Measurements from ENCODE around the gene PGAM1.
"Not testable (repeated sequence)": the region's sequence is repeated elsewhere in the genome, so short reads cannot be mapped to it uniquely, and the experiment has no call there.

Gene PGAM1

GRCh38 chr10:97468162-97468561 lies 42.2 kb downstream of the PGAM1 start:
- Histone ChIP-seq H3K27ac (replicated peaks) (no peak overlapping the region), H3K27me3 (ENCODE audit: insufficient read depth, poor library complexity, severe bottlenecking) (no peaks in the 10 kb centered on the region), H3K4me3 (replicated peaks; ENCODE audit: insufficient read depth, low read length) (no peak overlapping the region)
- DNase-seq (ENCODE audit: low read depth in 1 of 2, low spot score in 1 of 2), result no peak
- no peak for TF ChIP-seq POLR2AphosphoS5 (IDR thresholded peaks at IDR 0.05; ENCODE audit: low read depth)
- no peak for TF ChIP-seq REST (IDR thresholded peaks at IDR 0.05; ENCODE audit: insufficient replicate concordance, low read depth)
- no peak for TF ChIP-seq CTCF (IDR thresholded peaks at IDR 0.05; ENCODE audit: insufficient read depth, low read length)
- TF ChIP-seq GABPA (IDR thresholded peaks at IDR 0.05; ENCODE audit: low read depth), result no peak
- no peak for TF ChIP-seq SPI1 (IDR thresholded peaks at IDR 0.05; ENCODE audit: borderline replicate concordance, low read depth)

GRCh38 chr10:97468781-97469180 lies 42.8 kb downstream of the PGAM1 start:
- not testable (repeated sequence) for H3K27me3 ChIP-seq (ENCODE audit: insufficient read depth, poor library complexity, severe bottlenecking); H3K4me3 ChIP-seq (replicated peaks; ENCODE audit: insufficient read depth, low read length); H3K27ac ChIP-seq (replicated peaks); DNase-seq (ENCODE audit: low read depth in 1 of 2, low spot score in 1 of 2)

GRCh38 chr10:97474918-97475317 lies 48.9 kb downstream of the PGAM1 start:
- no peak for DNase-seq (ENCODE audit: low read depth in 1 of 2, low spot score in 1 of 2)
- no peak overlapping the region for H3K4me3 ChIP-seq (replicated peaks; ENCODE audit: insufficient read depth, low read length)
- TF ChIP-seq SPI1 (IDR thresholded peaks at IDR 0.05; ENCODE audit: borderline replicate concordance, low read depth) (no peak), POLR2AphosphoS5 (IDR thresholded peaks at IDR 0.05; ENCODE audit: low read depth) (no peak), GABPA (IDR thresholded peaks at IDR 0.05; ENCODE audit: low read depth) (no peak), REST (IDR thresholded peaks at IDR 0.05; ENCODE audit: insufficient replicate concordance, low read depth) (no peak), CTCF (IDR thresholded peaks at IDR 0.05; ENCODE audit: insufficient read depth, low read length) (no peak)
- H3K27ac ChIP-seq (replicated peaks), result peak overlapping the region; percentile 38; the same call in 1 of the 2 replicates
- H3K27me3 ChIP-seq (ENCODE audit: insufficient read depth, poor library complexity, severe bottlenecking), result no peaks in the 10 kb centered on the region

- DNase-seq (ENCODE audit: low read depth in 1 of 2, low spot score in 1 of 2), result peak in 1 of 2 experiments; percentile 84
- no peak for TF ChIP-seq POLR2AphosphoS5 (IDR thresholded peaks at IDR 0.05; ENCODE audit: low read depth)
- peak; percentile 43; the same call in 1 of the 2 replicates for TF ChIP-seq SPI1 (IDR thresholded peaks at IDR 0.05; ENCODE audit: borderline replicate concordance, low read depth)
- TF ChIP-seq CTCF (IDR thresholded peaks at IDR 0.05; ENCODE audit: insufficient read depth, low read length), result no peak
- no peak for TF ChIP-seq GABPA (IDR thresholded peaks at IDR 0.05; ENCODE audit: low read depth)
- TF ChIP-seq REST (IDR thresholded peaks at IDR 0.05; ENCODE audit: insufficient replicate concordance, low read depth), result no peak
- H3K4me3 ChIP-seq (replicated peaks; ENCODE audit: insufficient read depth, low read length), result no peak overlapping the region
- H3K27ac ChIP-seq (replicated peaks), result peak overlapping the region; percentile 45
- H3K27me3 ChIP-seq (ENCODE audit: insufficient read depth, poor library complexity, severe bottlenecking), result no peaks in the 10 kb centered on the region
These were observed 50.1 kb downstream of the PGAM1 start for GRCh38 chr10:97475936-97476594.

GRCh38 chr10:97479410-97479809 lies 53.4 kb downstream of the PGAM1 start:
- H3K27me3 ChIP-seq (ENCODE audit: insufficient read depth, poor library complexity, severe bottlenecking); DNase-seq (ENCODE audit: low read depth in 1 of 2, low spot score in 1 of 2); H3K4me3 ChIP-seq (replicated peaks; ENCODE audit: insufficient read depth, low read length); H3K27ac ChIP-seq (replicated peaks): not testable (repeated sequence)
